ENCODE results near the gene PPFIBP2. TPM values are rescaled to one million over a fixed set of nuclear protein-coding genes. Genes with fewer than 3 reads are reported as not detected.

The PPFIBP2 gene
- total and polyA plus RNA-seq, 12 donors: 11.4 to 36.5 (median 21.1) TPM

GRCh38 chr11:7538031-7538430 is 24.2 kb downstream of the PPFIBP2 start:
- DNase-seq: peak in 2 of 7 donors; percentile 31 to 46
- no peak overlapping the region for H3K27ac ChIP-seq
- TF ChIP-seq CTCF (IDR thresholded peaks at IDR 0.05) (no peak), POLR2A (IDR thresholded peaks at IDR 0.05) (no peak)
- H3K36me3 ChIP-seq (replicated peaks in 1 of 2): no peaks in the 10 kb centered on the region
- intact Hi-C loops (cut with DNase I): no loop called here
- H3K9me3 ChIP-seq (replicated peaks in 1 of 3): no peaks in the 10 kb centered on the region
- 66 to 83% (median 69%) methylated on average over 7 to 8 of the region's 8 CpGs for WGBS, 4 donors
- H3K4me3 ChIP-seq: no peak overlapping the region
- peaks cover 0 to 11% of the 10 kb centered on the region in 2 donors for H3K4me1 ChIP-seq (replicated peaks in 1 of 2)
- no peaks in the 10 kb centered on the region for H3K27me3 ChIP-seq

- DNase-seq: peak in 1 of 7 donors; percentile 42
- intact Hi-C loops (cut with DNase I): no loop called here
- TF ChIP-seq CTCF (IDR thresholded peaks at IDR 0.05): no peak
- TF ChIP-seq POLR2A (IDR thresholded peaks at IDR 0.05): no peak
- Histone ChIP-seq H3K36me3 (replicated peaks in 1 of 2) (no peaks in the 10 kb centered on the region), H3K27me3 (no peaks in the 10 kb centered on the region), H3K9me3 (replicated peaks in 1 of 3) (no peaks in the 10 kb centered on the region), H3K4me1 (replicated peaks in 1 of 2) (peaks cover 0 to 14% of the 10 kb centered on the region in 2 donors), H3K4me3 (no peak overlapping the region), H3K27ac (no peak overlapping the region)
- 83 to 90% (median 89%) methylated on average over 12 of the region's 12 CpGs for WGBS, 4 donors
Measured at GRCh38 chr11:7538466-7539454, 25.0 kb downstream of the PPFIBP2 start.

- intact Hi-C loops (cut with DNase I): no loop called here
- no peak overlapping the region for H3K4me3 ChIP-seq
- no peak overlapping the region for H3K27ac ChIP-seq
- no peak for TF ChIP-seq POLR2A (IDR thresholded peaks at IDR 0.05)
- TF ChIP-seq CTCF (IDR thresholded peaks at IDR 0.05): no peak
- 92 to 96% (median 94%) methylated on average over 8 of the region's 8 CpGs for WGBS, 4 donors
- H3K27me3 ChIP-seq: no peaks in the 10 kb centered on the region
- no peaks in the 10 kb centered on the region for H3K36me3 ChIP-seq (replicated peaks in 1 of 2)
- H3K4me1 ChIP-seq (replicated peaks in 1 of 2): peaks cover 0 to 14% of the 10 kb centered on the region in 2 donors
- no peaks in the 10 kb centered on the region for H3K9me3 ChIP-seq (replicated peaks in 1 of 3)
- DNase-seq: no peak
Measured at GRCh38 chr11:7540830-7541555, 27.2 kb downstream of the PPFIBP2 start.

GRCh38 chr11:7543302-7543701 is 29.5 kb downstream of the PPFIBP2 start:
- H3K4me1 ChIP-seq (replicated peaks in 1 of 2): peaks cover 0 to 6% of the 10 kb centered on the region in 2 donors
- H3K36me3 ChIP-seq (replicated peaks in 1 of 2): no peaks in the 10 kb centered on the region
- H3K27ac ChIP-seq: no peak overlapping the region
- intact Hi-C loops (cut with DNase I): no loop called here
- no peaks in the 10 kb centered on the region for H3K27me3 ChIP-seq
- DNase-seq: peak in 1 of 7 donors; percentile 25
- H3K4me3 ChIP-seq: no peak overlapping the region
- 88 to 100% (median 96%) methylated on average over 1 of the region's 1 CpG for WGBS, 4 donors
- H3K9me3 ChIP-seq (replicated peaks in 1 of 3): no peaks in the 10 kb centered on the region
- TF ChIP-seq CTCF (IDR thresholded peaks at IDR 0.05) (no peak), POLR2A (IDR thresholded peaks at IDR 0.05) (no peak)

All from adrenal gland (tissue), 12 donors.